Activated CD8-positive, alpha-beta memory T cell treated with anti-CD3 and anti-CD28 coated beads for 1 hour (primary cell): ENCODE results near the gene COL21A1.

Experiments used
- DNase-seq, 2 donors: peaks; one replicate each; pipeline ENCODE4 v3.0.0-alpha.2; 2020; ENCODE audit warnings: low read depth in 1 of 2; ENCODE audit errors: extremely low read depth in 1 of 2

COL21A1 gene

DNA sequence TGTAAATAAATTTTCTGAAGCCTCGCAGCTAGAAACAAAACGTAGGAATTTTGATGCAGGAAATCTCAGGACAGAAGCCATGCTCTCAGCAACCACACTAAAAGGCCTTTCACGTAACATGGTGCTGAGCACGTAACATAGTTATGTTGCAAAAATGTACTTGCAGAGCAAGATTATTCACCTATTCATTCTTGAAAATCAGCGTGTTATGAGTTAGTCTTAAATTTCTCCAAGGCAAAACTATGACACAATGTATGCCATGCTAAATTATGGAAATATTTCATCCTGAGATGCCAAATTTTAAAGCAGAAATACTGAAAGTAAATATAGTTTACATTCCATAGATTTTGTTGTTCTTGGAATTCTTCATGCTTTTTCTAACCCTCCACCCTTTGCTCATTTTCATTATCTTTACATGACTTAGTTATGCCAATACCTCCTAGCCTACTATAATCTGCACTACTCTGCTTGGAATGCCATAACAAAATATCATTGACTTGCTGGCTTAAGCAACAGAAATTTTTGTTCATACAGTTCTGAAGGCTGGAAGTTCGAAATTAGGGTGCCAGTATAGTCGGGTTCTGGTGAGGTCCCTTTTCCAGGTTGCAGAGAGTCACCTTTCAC lies 192.2 kb downstream of the COL21A1 start:
- no peak for DNase-seq

GRCh38 chr6:56051202-56051598 lies 196.2 kb downstream of the COL21A1 start:
- DNase-seq, result no peak

- no peak for DNase-seq
Measured at GRCh38 chr6:56050530-56051201, 196.7 kb downstream of the COL21A1 start.

DNA sequence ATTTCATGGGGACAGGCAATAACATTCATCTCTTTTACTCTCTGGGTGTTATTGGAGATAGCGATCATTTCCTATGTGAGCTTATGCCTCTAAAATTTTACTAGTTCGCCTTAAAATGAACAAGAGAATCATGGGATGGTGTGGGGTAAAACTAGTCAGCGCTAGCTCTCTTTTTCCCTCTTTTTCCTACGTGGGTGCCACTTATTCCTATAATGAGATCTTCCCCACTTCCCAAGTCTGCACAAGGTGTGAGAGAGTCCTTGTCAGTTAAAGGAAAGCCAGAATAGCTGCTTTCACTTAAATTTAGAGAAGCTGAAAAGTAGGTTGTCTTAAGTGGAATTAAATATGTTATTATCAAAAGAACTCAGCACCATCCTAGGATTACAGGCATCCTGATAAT lies 198.8 kb downstream of the COL21A1 start:
- DNase-seq, result no peak

DNA sequence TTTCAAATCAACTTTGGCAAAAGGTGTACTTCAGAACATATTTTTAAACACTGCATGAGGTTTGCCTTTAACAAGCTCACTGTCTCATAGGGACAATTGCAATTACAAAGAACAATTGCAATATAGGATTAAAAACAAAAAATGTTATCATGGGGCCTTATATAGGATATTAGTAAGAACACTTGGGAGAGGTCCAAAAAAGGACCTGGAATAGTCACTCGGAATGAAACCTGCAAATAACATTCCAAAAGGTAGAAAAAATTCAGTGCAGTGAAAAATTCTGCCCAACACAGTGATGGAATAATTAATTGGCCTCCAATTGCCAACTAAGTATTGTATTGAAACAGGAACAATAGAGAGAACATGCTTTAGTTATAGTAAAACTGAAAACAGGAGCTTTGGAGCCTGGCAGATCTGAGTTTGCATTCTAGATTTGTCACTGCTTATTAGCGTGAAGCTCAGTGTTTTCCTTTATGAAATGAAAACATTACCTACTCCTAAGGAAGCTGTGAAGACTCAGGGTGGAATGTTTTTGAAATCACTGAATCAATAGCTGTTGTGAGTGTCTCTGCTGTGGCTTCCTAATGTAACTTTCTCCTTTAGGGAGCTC lies 199.3 kb downstream of the COL21A1 start:
- no peak for DNase-seq

DNA sequence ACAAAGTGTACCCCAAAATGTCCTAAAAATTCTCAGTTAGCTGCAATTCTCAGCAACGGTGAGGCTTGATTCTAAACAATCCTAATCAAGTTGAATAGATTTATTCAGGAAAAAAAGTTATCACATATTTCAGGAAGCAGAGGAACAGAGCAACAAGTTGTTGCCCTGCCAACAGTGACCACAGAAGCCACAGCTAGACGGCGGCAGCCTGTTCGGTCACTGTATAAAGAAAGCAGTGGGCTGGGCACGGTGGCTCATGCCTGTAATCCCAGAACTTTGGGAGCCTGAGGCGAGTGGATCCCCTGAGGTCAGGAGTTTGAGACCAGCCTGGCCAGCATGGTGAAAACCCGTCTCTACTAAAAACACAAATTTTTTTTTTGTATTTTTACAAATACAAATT lies 200.8 kb downstream of the COL21A1 start:
- DNase-seq, result no peak

- no peak for DNase-seq
Measured at GRCh38 chr6:56043761-56044160, 203.6 kb downstream of the COL21A1 start.

GRCh38 chr6:56043076-56043475 lies 204.3 kb downstream of the COL21A1 start:
- no peak for DNase-seq

- DNase-seq, result no peak
Measured at GRCh38 chr6:56041591-56041990, 205.8 kb downstream of the COL21A1 start.

DNA sequence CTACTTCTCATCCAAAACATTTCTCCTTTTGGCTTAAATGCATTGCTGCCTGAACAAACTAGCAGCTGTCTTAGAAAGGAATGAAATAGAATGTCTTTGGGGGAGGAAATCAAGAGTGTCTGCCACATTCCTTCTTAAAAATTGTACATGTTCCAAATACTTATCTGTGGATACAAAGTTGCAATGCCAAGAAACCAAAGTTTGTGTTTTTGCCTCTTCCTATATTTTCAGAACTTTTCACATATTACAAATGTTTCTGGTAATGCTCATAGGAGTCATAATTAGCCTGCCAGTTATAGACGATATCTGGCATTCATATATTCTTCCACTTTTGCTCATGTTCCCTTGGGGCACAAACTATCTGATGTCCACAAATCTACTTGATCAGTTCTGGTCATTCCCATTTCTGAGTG lies 206.5 kb downstream of the COL21A1 start:
- no peak for DNase-seq

DNA sequence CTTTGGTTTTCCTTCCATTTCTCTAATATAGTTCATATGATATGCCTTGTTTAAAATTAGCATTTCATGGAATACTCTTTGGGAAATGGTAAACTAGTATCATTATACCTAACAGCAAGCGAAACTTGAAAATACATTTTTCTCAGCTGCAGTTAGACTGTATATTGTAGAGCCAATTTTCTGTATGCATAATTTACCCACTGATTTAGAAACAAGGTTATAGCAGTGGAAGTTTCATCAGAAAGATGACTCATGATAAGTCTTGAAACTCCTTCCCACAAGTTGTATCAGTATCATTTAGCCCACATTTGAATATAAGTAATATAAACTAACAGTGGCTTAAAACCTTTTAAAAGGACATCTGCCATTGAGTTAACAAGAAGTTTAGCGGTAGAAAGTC lies 207.2 kb downstream of the COL21A1 start:
- DNase-seq, result no peak

DNA sequence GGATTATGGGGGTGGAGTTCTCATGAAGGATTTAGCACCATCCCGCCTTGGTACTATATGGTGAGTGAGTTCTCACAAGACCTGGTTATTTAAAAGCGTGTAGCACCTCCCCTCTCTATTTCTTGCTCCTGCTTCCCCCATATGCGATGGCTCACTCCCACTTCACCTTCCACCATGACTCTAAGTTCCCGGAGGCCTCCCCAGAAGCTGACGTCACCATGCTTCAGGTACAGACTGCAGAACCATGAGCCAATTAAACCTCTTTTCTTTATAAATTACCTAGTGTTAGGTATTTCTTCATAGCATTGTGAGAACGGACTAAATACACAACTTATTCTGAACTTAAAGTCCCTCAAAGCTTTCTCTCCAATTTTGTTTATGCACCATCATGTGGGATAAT lies 208.6 kb downstream of the COL21A1 start:
- no peak for DNase-seq

- DNase-seq, result no peak
Measured at GRCh38 chr6:56037601-56038000, 209.8 kb downstream of the COL21A1 start.

DNA sequence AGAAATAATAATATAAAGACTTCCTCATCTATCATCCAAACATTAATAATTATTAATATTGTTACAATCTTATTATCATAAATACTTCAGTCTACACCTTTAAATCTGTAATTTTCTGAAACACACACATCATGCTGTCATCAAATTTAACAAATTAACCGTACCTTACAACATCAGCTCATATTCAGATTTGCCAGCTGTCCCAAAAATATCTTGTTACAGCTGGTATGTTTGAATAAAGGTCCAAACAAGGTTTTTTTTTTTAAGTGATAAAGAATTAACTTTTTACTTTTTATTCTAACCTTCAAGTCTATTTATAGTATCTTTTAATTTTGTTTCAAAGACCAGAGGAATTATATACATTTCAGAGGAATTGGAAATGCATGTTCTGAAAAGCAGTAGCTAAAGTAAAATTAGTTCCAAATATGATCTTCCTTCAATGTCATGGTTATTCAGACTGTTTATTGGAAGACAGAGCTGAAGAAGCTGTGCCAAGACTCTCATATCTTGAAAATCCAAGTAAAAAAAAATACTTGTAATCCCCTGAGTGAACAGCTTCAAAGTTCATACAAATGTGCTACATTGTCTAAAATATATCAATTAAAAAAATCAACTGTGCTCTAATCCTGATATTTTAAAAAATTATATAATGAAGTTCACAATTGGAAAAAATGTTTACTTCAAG lies 210.3 kb downstream of the COL21A1 start:
- DNase-seq, result no peak

GRCh38 chr6:56033401-56033800 lies 214.0 kb downstream of the COL21A1 start:
- DNase-seq, result no peak

- DNase-seq, result no peak
Measured at GRCh38 chr6:56032715-56033260, 214.6 kb downstream of the COL21A1 start.

- DNase-seq, result no peak
Measured at GRCh38 chr6:56027865-56028264, 219.5 kb downstream of the COL21A1 start.

GRCh38 chr6:56026455-56027180 lies 220.8 kb downstream of the COL21A1 start:
- no peak for DNase-seq

- no peak for DNase-seq
Measured at GRCh38 chr6:56025795-56026194, 221.6 kb downstream of the COL21A1 start.

- no peak for DNase-seq
Measured at GRCh38 chr6:56024931-56025330, 222.4 kb downstream of the COL21A1 start.

DNA sequence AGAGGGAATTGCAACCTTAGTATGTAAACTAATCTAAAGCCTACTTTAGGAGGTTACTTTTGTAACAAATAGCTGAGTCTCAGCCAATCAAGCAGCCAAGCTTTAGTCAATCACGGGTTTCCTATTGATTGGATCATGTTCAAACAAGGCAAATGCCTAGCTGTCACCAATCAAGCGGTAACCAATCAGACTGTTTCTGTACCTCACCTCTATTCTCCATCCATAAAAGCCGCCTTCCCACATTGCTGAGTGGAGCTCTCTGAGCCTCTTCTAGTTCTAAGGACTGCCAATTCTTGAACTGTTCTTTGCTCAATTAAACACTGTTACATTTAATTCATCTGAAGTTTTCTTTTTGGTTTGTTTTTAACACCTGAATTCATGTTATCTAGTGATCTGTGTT lies 223.6 kb downstream of the COL21A1 start:
- no peak for DNase-seq
